Fibroblast of the conjunctiva (primary cell): ENCODE results near the gene PCDHGB5.
"Not testable (repeated sequence)": the region's sequence is repeated elsewhere in the genome, so short reads cannot be mapped to it uniquely, and the experiment has no call there.

Source experiments
- DNase-seq: peaks from one replicate; pipeline ENCODE4 v3.0.0-alpha.2; 2010; ENCODE audit warnings: low read depth

PCDHGB5 gene

DNA sequence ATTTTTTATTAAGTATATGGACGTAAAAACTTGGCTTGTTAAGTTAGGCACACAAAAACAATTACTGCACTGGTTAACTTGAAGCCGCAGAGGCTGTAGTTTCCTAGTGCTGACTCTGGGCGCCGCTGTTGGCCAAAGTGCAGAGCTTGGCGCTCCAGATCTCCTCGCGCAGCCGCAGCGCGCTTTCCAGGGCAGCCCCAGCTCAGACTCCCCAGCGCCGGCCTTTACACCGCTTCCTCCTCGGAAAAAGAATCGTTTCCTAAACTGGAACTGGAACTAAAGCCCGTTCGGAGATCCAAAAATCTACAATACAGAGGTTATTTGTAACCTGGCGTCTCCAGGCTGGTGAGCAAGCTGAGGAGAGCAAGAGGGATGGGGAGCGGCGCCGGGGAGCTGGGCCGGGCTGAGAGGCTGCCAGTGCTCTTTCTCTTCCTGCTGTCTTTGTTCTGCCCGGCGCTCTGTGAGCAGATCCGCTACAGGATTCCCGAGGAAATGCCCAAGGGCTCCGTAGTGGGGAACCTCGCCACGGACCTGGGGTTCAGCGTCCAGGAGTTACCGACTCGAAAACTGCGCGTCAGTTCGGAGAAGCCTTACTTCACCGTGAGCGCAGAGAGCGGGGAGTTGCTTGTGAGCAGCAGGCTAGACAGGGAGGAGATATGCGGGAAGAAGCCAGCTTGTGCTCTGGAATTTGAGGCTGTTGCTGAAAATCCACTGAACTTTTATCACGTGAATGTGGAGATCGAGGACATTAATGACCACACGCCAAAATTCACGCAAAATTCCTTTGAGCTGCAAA, at the start of gene PCDHGB5:
Gene PCDHGB5, plus strand, starts transcription at position 192 of the 796 bp plus-strand sequence. Its CDS starts 181 bp downstream, at position 373.
- not testable (repeated sequence) for DNase-seq

DNA sequence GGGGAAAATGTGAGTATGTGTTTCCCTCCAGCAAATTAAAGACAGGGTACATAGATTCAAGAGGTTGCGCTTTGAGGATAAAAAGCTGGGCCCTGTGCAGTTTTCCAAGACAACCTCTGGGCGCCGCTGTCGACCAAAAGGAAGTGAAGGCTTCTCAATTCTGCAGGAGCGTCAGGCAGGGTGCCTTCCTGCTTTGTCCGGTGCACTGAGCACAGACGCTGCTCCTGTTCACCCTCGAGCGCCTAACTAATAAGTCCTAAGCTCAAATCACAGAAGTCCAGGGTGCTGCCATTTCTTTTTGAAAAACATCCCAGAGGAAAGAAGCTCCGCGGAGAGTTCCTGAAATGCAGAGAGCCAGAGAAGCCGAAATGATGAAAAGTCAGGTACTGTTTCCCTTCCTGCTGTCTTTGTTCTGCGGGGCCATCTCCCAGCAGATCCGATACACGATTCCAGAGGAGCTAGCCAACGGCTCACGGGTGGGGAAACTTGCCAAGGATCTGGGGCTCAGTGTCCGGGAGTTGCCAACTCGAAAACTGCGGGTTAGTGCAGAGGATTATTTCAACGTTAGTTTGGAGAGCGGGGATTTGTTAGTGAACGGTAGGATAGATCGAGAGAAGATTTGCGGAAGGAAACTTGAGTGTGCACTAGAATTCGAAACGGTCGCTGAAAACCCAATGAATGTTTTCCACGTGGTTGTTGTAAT, 47.7 kb upstream of the PCDHGB5 start, which contains the start of gene PCDHGB1:
Gene PCDHGB1, plus strand, starts transcription at position 183 of the 703 bp plus-strand sequence. Its CDS starts 162 bp downstream, at position 345.
- DNase-seq = no peak

DNA sequence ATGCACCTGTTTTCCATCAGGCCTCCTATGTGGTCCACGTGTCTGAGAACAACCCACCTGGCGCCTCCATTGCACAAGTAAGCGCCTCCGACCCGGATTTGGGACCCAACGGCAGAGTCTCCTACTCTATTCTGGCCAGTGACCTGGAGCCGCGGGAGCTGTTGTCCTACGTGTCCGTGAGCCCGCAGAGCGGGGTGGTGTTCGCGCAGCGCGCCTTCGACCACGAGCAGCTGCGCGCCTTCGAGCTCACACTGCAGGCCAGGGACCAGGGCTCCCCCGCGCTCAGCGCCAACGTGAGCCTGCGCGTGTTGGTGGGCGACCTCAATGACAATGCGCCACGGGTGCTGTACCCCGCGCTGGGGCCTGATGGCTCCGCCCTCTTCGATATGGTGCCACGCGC, 46.2 kb upstream of the PCDHGB5 start:
- DNase-seq = no peak

DNA sequence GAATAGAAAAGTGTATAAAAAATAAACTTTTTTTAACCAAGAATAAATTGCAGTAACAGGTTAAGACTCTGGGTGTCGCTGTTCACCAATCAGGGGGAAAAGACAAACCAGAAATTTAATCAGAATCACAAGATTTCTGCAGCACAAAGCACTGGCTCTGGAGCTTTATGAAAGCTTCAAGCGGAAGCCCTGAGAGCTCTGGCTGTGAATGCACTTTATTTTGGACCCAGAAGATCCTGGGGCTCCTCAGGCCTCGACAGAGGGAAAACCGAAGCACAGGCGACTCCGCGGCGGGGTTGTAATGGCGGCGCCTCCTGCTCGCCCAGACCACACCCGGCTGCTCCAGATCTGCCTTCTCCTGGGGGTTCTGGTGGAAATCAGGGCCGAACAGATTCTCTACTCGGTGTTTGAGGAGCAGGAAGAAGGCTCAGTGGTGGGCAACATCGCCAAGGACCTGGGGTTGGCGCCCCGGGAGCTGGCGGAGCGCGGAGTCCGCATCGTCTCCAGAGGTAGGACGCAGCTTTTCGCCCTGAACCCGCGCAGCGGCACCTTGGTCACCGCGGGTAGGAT, 42.8 kb upstream of the PCDHGB5 start, which contains the start of gene PCDHGA4:
Gene PCDHGA4, plus strand, starts transcription at position 122 of the 570 bp plus-strand sequence. Its CDS starts 87 bp downstream, at position 209.
- DNase-seq = no peak

DNA sequence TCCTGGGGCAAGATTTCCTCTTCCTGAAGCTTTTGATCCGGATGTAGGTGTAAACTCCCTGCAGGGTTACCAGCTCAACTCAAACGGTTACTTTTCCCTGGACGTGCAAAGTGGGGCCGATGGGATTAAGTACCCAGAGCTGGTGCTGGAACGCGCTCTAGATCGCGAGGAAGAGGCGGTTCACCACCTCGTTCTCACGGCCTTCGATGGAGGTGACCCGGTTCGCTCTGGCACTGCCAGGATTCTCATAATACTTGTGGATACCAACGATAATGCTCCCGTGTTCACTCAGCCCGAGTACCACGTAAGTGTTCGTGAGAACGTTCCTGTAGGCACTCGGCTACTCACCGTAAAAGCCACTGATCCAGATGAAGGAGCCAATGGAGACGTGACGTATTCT, 42.1 kb upstream of the PCDHGB5 start:
- DNase-seq = no peak

DNA sequence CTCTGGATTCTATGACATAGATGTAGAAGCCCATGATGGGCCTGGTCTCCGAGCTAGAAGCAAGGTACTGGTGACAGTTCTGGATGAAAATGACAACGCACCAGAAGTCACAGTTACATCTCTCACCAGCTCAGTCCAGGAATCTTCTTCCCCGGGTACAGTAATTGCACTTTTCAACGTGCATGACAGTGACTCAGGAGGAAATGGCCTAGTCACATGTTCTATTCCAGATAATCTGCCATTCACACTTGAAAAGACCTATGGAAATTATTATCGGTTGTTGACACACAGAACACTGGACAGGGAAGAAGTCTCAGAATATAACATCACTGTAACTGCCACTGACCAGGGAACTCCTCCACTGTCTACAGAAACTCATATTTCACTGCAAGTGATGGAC, 41.6 kb upstream of the PCDHGB5 start:
- DNase-seq = no peak

DNA sequence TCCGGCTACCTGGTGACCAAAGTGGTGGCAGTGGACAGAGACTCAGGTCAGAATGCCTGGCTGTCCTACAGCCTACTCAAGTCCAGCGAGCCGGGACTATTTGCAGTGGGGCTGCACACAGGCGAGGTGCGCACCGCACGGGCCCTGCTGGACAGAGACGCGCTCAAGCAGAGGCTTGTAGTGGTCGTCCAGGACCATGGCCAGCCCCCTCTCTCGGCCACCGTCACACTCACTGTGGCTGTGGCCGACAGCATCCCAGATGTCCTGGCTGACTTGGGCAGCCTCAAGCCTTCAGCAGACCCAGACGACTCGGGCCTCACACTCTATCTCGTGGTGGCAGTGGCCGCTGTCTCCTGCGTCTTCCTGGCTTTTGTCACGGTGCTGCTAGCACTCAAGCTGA, 40.8 kb upstream of the PCDHGB5 start:
- no peak for DNase-seq

DNA sequence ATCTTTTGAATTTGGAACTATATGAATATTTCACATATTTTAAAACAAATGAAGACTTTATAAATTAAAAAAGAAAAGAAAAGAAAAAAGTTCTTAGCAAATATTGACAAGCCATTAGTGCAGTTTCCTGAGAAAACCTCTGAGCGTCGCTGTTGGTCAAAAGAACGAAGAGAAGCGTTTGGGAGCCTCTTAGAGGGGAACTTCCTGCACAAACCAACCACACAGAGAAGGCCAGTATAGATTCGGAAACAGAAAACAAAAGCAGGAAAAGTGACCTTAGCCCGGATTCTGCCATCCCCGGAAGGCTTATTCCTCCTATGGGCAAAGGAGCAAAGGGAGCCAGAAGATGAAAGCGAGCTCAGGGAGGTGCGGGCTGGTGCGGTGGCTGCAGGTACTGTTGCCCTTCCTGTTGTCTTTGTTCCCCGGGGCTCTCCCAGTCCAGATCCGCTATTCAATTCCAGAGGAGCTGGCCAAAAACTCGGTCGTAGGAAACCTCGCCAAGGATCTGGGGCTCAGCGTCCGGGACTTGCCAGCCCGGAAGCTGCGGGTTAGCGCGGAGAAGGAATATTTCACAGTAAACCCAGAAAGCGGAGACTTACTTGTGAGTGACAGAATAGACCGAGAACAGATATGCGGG, 37.8 kb upstream of the PCDHGB5 start, which contains the start of gene PCDHGB2:
Gene PCDHGB2, plus strand, starts transcription at position 205 of the 637 bp plus-strand sequence. Its CDS starts 142 bp downstream, at position 347.
- no peak for DNase-seq

DNA sequence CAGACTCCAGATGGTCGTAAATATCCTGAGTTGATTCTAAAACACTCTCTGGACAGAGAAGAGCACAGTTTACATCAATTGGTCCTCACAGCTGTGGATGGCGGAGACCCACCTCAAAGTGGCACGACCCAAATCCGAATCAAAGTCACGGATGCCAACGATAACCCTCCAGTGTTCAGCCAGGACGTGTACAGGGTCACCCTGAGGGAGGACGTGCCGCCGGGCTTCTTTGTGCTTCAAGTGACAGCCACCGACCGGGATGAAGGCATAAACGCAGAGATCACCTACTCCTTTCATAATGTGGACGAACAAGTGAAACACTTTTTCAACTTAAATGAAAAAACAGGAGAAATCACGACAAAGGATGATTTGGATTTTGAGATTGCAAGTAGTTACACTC, 37.1 kb upstream of the PCDHGB5 start:
- DNase-seq = no peak

DNA sequence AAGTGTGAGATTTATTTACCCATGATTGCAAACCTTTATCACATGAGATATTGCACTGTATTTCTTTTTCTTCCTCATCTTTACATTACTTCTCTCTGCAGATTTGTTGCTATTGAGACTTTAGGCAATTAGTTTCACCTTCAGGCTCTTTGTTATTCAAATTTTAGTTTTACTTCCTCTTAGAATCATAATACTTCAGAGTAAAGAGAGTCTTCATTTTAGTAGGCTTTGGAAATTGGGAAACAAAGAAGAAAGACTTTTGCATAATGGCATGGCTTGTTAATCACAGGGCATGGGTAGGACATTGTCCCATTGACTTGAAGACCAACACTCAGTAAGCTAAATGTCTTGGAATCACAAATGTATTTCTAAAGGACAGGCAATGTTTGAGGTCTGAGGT, 35.0 kb upstream of the PCDHGB5 start:
- DNase-seq = no peak

DNA sequence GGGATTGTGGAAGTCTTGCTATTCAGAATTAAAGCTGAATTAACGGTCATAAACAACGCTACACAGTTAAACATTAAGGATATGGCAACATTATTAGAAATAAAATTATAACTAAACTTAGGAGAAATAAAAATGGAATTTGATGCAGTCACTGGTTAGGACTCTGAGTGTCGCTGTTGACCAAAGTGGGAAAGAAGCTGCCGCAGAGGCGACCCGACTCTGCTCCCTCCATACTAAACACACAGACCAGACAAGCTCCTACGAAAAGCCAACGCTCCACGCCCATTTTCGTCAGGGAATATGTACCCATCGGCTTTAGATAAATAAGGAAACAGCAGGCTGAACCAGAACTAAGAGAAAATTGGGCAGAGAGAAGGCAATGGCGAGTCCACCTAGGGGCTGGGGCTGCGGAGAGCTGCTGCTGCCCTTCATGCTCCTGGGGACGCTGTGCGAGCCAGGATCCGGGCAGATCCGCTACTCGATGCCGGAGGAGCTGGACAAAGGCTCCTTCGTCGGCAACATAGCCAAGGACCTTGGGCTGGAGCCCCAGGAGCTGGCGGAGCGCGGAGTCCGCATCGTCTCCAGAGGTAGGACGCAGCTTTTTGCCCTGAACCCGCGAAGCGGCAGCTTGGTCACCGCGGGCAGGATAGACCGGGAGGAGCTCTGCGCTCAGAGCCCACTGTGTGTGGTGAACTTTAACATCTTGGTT, 33.6 kb upstream of the PCDHGB5 start, which contains the start of gene PCDHGA5:
Gene PCDHGA5, plus strand, starts transcription at position 211 of the 709 bp plus-strand sequence. Its CDS starts 169 bp downstream, at position 380.
- no peak for DNase-seq

DNA sequence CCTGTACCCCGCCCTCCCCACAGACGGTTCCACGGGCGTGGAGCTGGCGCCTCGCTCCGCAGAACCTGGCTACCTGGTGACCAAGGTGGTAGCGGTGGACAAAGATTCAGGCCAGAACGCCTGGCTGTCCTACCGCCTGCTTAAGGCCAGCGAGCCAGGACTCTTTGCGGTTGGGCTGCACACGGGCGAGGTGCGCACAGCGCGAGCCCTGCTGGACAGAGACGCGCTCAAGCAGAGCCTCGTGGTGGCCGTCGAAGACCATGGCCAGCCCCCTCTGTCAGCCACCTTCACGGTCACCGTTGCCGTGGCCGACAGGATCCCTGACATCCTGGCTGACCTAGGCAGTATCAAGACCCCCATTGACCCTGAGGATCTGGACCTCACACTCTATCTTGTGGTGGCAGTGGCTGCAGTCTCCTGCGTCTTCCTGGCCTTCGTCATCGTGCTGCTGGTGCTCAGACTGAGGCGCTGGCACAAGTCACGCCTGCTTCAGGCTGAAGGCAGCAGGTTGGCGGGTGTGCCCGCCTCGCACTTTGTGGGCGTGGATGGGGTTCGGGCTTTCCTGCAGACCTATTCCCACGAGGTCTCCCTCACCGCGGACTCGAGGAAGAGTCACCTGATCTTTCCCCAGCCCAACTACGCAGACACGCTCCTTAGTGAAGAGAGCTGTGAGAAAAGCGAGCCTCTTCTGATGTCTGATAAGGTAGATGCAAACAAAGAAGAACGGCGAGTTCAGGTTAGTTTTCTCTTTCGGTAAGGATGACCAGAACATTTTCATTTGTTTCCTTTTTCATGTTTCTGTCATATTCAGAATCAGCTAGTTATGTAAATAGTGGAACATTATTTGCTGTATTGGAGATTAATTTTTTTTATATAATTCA, 31.5 kb upstream of the PCDHGB5 start:
- no peak for DNase-seq

DNA sequence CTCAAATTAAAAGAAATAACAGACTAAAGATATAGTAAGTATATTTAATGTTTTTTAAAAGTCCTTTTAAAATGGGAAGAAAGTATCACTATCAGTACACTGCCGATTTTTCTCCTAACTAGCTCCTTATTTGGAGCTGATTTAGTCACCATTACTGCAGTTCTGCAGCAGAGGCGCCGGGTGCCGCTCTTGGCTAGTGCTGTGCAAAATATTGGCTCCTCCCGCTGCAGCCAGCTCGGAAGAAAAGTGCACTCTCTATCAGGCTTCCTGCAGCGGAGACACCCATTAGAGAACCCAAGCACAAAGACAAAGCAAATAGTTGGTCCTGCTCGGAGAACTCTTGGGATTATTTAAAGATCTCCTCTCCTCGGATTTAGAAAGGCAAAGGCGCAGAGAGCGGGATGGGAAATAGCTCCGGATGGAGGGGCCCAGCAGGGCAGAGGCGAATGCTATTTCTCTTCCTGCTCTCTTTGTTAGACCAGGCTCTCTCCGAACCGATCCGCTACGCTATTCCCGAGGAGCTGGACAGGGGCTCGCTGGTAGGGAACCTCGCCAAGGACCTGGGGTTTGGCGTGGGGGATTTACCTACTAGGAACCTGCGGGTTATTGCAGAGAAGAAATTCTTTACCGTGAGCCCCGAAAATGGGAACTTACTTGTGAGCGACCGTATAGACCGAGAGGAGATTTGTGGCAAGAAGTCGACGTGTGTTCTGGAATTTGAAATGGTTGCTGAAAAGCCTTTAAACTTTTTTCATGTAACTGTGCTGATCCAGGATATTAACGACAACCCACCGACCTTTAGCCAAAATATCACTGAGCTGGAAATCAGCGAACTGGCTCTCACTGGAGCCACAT, 27.5 kb upstream of the PCDHGB5 start, which contains the start of gene PCDHGB3:
Gene PCDHGB3, plus strand, starts transcription at position 249 of the 855 bp plus-strand sequence. Its CDS starts 153 bp downstream, at position 402.
- DNase-seq = no peak

DNA sequence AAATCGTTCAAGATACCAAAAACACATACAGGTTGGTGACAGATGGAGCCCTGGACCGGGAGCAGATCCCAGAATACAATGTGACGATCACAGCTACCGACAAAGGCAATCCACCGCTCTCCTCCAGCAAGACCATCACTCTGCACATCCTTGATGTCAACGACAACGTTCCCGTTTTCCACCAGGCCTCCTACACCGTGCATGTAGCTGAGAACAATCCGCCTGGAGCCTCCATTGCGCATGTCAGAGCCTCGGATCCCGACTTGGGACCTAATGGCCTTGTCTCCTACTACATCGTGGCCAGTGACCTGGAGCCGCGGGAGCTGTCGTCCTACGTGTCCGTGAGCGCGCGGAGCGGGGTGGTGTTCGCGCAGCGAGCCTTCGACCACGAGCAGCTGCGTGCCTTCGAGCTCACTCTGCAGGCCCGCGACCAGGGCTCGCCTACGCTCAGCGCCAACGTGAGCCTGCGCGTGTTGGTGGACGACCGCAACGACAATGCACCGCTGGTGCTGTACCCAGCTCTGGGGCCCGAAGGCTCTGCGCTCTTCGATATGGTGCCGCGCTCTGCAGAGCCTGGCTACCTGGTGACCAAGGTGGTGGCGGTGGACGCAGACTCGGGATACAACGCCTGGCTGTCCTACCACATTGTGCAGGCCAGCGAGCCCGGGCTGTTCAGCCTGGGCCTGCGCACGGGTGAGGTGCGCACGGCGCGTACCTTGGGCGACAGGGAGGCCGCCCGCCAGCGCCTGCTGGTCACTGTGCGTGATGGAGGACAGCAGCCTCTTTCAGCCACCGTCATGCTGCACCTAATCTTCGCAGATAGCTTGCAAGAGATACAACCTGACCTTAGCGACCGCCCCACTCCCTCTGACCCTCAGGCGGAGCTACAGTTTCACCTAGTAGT, 25.9 kb upstream of the PCDHGB5 start:
- no peak for DNase-seq

DNA sequence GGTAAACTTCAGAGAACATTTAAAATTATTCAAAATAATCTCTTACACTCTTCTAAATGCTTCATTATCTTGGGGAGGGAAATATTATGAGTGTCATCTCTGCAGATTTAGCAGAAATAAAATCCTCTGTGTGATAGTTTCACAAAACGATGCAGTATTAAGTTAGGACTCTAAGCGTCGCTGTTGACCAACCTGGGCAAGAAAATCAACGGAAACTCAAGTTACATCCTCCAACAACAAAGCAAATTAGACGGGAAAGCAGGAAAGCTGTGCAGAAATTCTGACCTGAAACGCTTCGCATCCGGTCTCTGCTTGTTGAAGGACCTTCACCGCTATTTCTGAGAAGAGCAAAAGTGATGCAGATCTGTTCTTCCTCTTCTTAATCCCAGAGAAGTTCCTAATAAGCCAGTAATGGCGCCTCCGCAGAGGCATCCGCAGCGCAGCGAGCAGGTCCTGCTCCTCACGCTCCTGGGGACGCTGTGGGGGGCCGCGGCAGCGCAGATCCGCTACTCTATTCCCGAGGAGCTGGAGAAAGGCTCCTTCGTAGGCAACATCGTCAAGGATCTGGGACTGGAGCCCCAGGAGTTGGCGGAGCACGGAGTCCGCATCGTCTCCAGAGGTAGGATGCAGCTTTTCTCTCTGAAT, 24.0 kb upstream of the PCDHGB5 start, which contains the start of gene PCDHGA6:
Gene PCDHGA6, plus strand, starts transcription at position 219 of the 645 bp plus-strand sequence. Its CDS starts 193 bp downstream, at position 412.
- DNase-seq = no peak

DNA sequence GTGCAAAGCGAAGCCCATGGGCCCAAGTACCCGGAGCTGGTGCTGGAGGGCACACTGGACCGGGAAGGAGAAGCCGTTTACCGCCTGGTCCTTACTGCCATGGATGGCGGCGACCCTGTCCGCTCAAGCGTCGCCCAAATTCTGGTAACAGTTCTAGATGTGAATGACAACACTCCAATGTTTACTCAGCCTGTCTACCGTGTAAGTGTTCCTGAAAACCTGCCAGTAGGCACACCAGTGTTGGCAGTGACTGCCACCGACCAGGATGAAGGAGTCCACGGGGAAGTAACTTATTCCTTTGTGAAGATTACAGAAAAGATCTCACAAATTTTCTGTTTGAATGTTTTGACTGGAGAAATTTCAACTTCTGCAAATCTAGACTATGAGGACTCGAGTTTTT, 23.1 kb upstream of the PCDHGB5 start:
- no peak for DNase-seq

DNA sequence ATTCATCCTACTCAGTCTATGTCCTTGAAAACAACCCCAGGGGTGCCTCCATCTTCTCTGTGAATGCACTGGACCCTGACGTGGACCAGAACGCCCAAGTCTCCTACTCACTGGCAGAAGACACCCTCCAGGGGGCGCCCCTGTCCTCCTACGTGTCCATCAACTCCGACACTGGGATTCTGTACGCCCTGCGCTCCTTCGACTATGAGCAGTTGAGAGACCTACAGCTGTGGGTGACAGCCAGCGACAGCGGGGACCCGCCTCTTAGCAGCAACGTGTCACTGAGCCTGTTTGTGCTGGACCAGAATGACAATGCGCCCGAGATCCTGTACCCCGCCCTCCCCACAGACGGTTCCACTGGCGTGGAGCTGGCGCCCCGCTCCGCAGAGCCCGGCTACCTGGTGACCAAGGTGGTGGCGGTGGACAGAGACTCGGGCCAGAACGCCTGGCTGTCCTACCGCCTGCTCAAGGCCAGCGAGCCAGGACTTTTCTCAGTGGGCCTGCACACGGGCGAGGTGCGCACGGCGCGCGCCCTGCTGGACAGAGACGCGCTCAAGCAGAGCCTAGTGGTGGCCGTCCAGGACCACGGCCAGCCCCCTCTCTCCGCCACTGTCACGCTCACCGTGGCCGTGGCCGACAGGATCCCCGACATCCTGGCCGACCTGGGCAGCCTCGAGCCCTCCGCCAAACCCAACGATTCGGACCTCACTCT, 22.1 kb upstream of the PCDHGB5 start:
- DNase-seq = not testable (repeated sequence)
